Breast epithelium (tissue), 3 donors: ENCODE measurements around the gene MAD1L1.

Experiments used
- CTCF ChIP-seq, 3 donors: fragments of 450-650 bp; IDR thresholded peaks; one replicate each; pipeline ENCODE4 v1.5.1; 2016 to 2017; ENCODE audit warnings: antibody characterized with exemption in 3 of 3, mild to moderate bottlenecking in 3 of 3, moderate library complexity in 3 of 3
- POLR2AphosphoS5 ChIP-seq, 3 donors: sonication (generic); formaldehyde crosslinking; IDR thresholded peaks; one replicate each; pipeline ENCODE4 v1.6.1; 2017; ENCODE audit warnings: antibody characterized with exemption in 3 of 3

- no peak for TF ChIP-seq POLR2AphosphoS5 (IDR thresholded peaks at IDR 0.05)
- TF ChIP-seq CTCF (IDR thresholded peaks at IDR 0.05), result no peak
Measured at GRCh38 chr7:1944619-1945210, 288.0 kb downstream of the MAD1L1 start.
